Central memory CD4-positive, alpha-beta T cell (primary cell): ENCODE data around the gene LMO2.

Source experiments
- DNase-seq: peaks from one replicate; pipeline ENCODE4 v3.0.0; 2022

The LMO2 gene

GRCh38 chr11:33885338-33886005 lies 6.4 kb downstream of the LMO2 start:
- no peak for DNase-seq

DNA sequence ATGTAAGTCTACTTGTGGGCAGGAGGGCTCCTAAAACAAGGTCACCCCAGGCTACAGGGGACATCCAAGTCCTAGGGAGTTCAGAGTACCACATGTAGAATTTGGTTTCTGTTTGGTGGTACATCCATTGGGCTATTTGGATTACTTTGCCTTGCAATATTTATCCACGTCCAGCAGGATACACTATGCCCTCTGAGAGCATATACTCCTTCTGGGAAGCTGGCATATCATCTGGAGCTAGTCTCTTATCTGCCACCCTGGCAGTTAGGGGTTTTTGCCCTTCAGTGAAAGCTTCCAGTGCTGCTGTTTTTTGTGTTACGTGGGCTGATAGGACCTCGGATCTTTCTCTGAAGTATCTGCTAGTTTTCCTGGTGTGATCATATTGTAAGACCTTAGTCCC lies 7.3 kb downstream of the LMO2 start:
- no peak for DNase-seq

GRCh38 chr11:33884035-33884434 lies 7.8 kb downstream of the LMO2 start:
- DNase-seq: no peak

DNA sequence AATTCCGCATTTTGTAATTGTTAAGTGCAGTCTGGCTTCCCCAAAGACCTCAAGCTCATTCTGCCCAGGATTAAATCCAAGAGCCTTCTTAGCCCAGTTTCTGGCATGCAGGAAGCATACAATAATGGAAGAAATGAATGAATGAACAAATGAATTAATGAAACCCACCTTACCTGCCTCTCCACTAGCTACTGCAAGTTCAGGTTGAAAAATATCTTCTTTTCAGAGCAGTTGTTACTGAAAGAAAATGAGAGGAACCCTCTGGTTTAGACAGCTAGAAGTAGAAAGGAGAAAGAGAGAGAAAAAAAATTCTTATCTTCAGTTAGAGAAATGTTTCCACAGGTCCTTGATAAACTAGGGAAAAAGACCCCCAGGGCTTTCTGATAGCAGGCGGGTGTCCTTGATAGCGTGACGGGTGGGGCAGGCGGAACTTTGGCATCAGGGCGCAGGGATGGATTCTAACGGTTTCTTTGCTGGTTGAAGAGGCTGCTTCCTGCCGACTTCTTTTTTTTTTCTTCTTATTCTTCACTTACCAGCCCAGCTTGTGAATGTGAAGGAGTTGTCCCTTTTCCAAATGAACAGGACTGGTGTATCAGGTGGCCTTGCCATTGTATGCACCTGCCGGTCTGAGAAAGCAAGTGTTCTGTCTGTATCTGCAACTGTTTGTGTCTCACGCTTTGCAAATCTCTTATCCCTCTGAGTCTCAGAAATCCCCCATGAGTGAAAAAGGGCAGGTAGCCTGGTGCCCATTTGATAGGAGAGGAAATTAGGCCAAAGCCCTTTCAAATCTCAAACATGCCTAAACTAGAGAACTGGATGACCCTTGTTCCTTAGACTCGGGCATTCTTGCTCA lies 10.0 kb downstream of the LMO2 start:
- DNase-seq: no peak

DNA sequence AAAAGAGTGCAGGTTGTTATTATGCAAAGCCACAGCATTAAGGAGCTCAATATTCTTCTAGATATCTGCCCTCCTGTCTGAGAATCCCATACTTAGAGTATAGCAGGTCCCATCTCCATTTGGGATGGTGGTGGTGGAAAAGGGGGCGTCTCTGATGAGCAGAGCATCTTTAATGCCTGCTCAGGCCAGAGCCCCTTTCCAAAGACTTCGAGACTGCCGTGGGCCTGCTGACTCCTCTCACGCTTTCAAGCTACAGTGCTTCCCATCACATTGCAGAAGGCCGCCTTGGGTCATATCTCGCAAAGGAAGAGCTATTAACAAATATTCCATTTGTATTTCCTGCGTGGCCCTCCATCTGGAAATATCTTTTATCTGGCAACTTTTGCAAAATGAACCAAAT lies 10.9 kb downstream of the LMO2 start:
- DNase-seq: no peak

DNA sequence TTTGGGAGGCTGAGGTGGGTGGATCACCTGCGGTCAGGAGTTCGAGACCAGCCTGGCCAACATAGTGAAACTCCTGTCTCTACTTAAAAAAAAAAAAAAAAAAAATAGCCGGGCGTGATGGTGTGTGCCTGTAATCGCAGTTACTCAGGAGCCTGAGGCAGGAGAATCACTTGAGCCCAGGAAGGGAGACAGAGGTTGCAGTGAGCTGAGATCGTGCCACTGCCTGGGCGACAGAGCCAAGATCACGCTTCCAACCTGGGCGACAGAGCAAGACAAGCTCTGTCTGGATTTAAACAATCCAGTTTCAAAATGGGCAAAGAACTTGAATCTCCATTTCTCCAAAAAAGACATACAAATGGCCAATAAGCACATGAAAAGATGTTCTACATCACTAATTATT lies 12.5 kb downstream of the LMO2 start:
- DNase-seq: no peak

- DNase-seq: no peak
Measured at GRCh38 chr11:33877038-33877437, 14.8 kb downstream of the LMO2 start.

- no peak for DNase-seq
Measured at GRCh38 chr11:33875621-33876294, 16.1 kb downstream of the LMO2 start.

GRCh38 chr11:33874910-33875490 lies 16.9 kb downstream of the LMO2 start:
- no peak for DNase-seq

DNA sequence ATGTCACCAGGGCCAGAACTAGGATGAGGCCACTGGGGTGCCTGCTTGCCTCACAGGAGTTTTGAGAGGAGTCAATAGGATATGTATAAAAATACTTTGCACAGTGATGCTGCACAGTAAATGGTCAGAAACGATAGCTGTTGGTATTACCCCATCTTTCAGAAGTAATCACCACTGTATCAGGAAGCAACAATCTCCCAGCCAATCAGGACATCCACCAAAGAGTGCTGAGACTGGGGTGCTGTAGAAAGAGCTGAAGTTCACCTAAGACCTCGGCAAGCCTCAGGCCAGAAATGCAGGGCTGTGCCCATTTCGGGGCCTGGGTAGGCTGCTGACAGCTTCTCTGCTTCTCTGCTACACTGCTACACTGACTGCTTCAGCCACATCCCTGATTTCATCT lies 17.4 kb downstream of the LMO2 start:
- DNase-seq: no peak

DNA sequence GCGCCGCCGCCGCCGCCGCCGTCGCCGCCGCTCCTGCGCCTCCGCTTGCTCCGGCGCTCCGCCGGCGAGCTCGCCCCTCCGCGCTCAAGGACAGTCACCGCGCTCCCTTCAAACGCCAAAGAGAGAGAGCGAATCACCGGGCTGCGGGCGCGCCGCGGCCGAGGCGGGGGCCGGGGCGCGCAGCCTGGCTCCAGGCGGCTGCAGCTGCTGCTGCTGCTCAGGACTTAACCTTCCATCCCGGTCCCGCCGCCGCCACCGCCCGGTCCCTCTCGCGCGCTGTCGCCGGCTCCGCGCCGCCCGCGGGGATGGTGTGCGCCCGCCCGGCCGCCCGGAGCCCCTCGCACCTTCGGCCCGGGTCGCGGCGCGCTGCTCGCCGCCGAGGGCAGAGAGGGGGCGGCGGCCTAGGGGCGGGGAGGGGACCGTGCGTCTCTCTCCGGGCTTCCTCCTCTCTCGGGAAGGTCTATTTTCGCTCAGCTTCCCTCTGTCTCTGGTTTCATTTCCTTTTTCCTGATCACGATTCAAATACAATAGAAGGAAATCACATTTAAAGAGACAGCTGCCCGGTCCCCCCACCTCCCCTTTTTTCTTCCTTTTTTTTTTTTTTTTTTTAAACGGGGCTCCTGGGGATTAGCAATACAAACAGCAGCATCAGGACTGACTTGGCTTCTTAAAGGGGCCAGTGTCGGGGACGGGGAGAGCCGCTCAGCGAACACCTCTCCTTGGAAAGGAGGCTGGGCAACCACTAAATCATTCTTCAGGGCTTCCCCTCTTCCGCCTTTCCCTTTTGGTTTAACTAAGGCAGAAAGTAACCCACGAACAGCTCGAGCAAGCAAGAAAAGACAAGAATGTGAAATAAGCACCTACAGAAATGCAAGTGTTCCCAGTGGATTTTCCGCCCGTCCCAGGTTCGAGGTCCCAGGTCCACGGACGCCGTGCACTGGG lies 22.1 kb downstream of the LMO2 start:
- DNase-seq: no peak

DNA sequence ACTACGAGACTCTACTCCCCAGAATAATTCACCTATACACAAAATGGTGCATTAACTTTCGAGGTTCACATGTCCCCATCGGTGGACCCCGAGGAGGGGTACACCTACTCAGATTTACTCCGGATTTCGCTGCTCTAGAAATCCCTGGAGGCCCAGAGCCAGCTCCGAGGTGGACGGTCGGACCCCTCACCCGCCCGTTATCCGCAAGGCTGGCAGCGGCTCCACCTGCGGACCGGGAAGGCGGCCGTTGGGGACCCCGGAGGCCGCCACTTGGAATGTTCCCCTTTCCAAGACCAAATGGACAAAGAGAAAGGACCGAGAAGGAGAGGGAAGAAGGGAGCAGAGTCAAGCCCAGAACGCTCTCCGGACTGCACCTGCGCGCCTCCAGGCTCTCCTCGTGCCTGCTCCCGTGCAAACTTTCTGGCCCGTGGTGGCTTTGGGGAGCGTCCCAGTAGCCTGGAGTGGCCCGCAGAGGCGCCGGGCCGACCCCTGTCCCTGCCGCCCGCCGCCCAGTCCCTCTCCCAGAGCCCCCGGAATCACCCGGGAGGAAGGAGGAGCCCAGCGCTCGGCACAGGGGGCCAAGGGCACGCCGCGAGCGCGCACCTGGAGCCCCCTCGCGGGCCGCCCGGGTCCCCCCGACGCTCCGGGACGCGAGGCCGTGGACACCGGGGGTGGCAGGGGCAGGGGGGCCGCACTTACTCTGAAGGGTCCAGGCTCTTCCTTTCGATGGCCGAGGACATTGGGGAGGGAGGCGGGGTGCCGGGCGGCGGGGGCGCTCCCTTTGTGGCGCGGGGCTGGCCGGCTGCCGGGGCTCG lies 23.0 kb downstream of the LMO2 start:
- DNase-seq: no peak

DNA sequence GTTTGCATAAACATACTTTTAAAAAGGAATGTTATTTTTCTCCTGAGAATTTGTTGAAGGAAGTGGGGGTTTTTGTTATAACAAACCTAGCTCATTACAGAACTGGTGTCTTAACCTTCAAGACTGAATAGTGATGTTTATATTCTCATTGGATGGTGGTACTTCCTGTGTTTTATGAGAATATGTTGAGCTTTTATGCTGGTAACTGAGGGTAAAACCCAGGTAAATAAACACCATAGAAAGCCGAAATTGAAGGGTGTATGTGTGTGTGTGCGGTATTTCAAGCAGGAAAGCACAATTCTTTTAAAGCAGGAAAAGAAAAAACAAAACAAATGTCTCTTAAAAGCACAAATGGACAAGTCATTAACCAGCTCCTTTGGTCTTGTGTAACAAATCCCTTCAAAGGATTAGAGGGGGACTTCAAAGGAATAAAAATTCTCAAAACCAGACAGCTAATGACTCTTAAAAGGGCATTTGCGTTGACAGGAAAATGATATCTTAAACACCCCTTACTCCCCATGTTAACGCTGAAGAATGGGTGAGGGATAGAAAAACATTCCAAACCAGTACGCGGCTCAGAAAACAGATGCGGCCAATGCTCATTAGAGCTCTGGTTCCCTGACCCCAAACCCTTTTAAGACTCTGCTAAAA lies 23.8 kb downstream of the LMO2 start:
- DNase-seq: no peak

GRCh38 chr11:33867561-33867960 lies 24.3 kb downstream of the LMO2 start:
- no peak for DNase-seq

DNA sequence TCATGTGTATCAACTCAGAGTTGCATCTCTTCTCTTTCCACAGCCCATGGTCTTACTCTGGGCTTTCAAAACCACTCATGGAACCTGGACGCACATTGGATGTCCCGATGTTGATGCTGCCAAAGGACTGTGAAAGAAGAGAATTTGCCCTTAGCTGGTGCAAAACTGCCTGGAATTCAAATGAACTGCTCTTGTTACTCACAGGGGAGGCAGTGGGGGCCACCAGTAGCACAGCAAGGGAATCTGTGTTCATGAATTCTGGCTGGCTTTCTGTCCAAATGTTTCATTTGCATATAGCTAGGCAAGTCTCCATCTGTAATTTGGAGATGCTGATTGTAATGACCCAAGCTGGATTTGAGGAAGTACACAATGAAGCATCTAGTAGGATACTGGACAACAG lies 24.9 kb downstream of the LMO2 start:
- no peak for DNase-seq

- no peak for DNase-seq
Measured at GRCh38 chr11:33864479-33864878, 27.4 kb downstream of the LMO2 start.

GRCh38 chr11:33863418-33864172 lies 28.3 kb downstream of the LMO2 start:
- no peak for DNase-seq

GRCh38 chr11:33861941-33862589 lies 29.8 kb downstream of the LMO2 start:
- no peak for DNase-seq

DNA sequence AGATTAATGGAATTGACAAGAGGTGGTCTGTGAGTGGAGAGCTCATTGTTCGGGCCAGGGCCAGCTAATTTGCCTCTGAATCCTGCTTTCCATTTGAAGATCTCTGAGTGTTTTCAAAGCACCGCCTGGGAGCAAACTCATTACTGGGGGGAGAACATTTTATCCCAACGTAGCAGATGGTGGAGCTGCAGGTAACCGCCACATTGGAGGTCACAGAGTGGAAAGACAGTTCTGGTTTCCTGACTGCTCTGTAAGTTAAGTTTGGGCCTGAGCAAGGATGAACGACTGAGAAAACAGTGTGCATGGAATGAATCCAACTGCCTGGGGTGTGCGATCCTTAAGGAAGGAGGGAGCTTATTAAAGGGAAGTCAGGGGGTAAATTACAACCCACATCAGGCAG lies 30.5 kb downstream of the LMO2 start:
- DNase-seq: no peak

DNA sequence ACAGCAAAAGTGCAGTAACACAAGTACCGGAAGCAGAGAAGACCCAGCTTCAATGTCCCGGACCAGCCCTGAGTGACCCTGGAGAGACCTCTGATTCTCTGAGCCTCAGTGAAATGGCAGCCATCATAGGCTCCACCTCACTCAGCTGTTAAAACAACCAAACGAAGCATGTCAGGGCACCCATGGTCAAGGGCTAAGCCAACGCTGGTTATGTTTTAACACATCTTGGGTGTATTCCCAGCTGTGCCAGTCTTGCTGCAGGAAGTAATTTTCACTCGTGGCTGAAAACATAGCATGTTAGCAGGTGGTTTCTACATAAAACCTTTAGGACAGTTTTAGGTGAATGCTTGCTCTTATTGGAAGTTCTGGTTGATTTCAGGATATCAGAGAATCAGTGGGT lies 30.9 kb downstream of the LMO2 start:
- no peak for DNase-seq
